ENCODE results near the gene NATD1.
"Not testable (repeated sequence)": the region's sequence is repeated elsewhere in the genome, so short reads cannot be mapped to it uniquely, and the experiment has no call there.

Gene NATD1

DNA sequence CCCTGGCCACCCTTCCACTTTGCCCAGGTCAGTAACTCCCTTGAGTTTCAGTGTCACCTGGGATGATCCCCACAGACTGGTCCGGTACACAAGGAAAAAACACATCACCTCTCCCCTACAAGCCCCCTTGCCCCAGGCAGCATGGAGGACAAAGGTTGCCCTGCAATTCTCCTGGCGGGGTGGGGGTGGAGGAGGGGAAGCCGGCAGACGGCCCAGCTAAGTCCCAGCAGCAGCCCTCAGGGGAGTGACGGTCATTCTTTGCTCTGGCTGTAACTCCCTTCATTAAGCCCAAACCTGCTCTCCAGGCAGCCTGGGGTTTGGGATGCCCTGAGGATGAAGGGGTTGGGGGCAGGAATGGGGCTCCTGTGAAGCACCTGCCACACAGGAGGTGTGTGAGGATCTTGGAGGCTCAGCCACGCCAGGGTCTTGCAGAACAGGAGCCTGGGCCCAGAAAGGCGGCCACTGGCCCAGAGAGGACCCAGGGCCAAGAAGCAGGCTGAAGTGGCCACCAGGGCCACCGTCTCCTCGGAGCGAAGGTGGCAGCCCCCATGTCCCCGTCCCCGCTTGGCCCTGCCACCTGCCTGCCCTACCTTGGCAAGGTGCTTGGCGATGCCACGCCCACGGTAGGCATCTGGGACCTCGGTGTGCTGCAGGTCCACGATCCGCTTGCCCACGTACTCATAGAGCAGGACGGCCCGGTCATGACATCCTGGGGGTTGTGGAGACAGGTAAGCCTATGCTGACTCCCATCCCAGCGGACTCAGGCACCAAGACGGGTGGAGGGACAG, 9.5 kb downstream of the NATD1 start:
- FAIRE-seq = no peak

DNA sequence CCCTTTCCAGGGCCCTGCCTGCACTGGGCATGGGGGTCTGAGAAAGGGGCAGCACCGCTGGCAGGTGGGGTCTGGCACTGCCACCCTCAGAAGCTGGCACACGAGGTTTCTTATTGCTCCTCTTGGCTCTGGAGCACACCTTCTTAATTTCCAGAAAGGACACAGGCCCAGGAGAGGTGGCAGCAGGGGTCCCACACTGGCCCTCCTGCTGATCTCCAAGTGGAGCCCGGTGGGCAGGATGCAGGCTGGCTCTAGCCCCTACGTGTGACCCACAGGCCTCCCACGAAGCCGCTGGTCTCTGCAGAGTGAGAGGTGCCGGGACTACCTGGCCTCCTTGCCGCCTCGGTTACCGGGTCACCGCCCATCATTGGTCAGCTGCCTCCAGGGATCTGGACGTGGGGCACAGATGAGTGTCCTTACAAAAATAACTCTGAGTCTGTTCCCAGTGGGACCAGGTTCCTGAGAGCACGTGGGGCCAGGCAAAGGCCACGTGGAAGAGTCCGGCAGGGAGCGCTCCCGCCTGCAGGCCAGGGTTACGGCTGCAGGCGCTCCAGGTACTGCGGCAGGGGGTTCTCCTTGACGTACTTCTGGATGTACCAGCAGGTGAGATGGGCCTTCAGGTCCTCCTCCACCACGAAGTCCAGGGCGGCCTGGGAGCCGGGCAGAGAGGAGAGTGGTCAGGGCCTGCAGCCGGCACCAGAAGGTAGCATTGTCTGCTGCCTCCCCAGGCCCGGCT, 10.3 kb downstream of the NATD1 start:
- no peak for FAIRE-seq

DNA sequence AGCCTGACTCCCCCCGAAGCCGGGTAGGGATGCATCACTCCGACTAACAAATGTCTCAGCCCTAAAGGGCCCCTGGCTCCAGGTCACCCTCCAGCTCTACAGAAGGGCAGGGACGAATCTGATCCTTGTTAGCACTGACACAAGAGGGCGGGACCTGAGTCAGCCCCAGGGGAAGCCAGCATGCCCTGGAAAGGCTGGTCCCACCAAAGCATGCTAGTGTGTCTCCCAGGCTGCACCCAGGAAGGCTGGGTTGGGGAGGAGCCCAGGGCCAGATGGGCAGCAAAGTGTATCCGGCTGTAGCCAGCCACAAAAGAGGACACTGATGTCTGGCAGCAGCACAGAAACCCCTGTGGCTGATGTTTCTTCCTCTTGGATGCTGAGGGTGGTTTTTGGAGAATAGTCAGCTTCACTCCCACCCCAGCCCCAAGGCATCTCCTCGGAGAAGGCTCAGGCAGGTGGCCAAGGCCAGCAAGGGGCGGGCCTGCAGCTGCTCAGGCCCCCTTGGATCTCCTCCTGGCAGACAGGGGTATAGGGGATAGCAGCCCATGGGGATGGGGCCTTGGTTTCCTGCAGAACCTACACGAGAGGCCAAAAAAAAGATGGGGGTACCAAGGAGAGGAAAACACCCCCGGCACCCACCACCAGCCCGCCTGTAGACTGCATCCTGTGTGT, 11.0 kb downstream of the NATD1 start:
- no peak for FAIRE-seq

DNA sequence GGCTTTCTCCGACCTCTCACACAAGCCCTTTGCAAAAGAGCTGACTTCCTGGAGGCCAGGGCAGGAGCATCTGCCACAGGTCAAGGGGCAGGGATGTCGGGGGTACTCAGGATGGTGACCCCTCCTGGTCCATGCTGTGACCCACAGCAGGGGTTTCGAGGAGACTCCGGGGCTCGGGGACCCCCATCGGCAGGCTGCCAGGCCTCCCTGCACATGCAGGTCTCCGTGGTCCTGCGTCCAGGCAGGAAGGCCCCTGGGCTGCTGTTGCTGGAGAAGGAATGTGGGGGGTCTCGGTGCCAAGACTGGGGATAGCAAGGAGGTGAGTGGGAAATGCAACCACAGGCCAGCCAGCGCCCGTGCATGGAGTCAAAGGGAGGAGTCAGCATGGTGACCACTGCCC, 11.6 kb downstream of the NATD1 start:
- FAIRE-seq = no peak

DNA sequence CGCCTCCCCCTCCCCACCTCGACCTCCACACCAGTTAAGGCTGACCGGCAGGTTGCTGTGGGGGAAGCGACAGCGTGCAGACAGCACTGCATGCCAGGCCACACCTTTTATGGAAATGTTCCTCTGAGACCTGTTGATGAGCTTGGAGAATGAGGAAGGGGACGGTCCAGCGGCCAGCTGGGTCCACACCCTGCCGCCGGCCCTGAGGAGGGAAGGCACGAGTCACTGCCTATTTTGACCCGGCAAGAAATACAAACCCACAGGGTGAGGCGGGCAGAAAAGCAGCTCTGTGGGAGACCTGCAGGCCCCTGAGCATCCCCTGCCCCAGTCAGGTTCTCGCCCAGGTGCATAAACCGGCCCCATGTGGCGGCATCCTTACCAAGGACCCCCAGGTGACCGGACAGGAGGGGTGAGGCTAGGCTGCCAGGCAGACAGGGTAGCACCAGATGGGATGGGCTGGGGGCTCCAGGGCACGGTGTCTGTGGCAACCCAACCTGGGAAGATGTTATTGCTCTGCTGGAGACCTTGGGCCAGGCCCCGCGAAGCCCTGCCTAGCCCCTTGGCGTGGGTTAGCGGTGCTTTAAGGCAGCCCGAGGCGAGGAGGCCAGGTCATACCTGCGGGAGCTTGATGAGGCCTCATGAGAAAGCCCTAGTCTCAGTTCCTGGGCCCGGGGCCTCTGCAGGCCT, 12.7 kb downstream of the NATD1 start:
- FAIRE-seq = no peak

DNA sequence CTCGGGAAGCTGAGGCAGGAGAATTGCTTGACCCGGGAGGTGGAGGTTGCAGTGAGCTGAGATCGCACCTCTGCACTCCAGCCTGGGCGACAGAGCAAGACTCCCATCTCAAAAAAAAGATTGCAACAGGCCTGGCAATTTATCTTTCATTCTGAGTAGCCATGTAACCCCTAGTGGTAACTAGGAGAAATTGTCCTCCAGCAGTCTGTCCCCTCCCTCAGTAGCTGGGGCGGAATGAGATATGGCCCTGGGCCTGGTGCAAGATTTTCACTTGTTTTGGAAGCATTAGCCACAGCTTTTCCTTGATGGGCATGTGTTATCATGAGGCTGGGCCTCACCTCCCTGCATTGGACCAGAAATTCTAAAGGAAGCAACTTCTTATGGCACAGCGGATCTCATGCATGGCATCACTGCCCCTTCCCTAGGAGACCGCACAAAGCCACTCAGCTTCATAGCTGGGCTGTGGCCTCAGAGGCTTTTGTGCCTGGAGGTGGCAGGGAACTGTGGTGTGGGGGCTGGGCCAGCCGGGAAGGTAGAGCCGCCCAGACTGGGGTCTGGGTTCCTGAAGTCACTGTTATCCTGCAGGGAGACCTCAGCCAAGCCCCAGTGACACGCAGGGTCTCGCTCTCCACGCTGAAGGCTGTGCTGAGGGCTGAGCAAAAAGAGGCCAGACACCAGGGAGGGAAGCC, 13.4 kb downstream of the NATD1 start:
- FAIRE-seq = no peak

DNA sequence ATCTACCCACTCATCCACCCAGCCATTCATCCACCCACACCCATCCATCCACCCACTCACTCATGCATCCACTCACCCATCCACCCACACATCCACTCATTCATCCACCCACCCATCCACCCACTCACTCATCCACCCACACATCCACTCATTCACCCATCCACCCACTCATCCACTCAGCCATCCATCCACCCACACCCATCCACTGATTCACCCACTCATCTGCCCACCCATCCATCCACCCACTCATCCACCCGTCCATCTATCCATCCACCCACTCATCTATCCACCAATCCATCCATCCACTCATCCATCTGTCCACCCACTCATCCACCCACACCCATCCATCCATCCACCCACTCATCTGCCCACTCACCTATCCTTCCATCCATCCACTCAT, 17.3 kb downstream of the NATD1 start:
- no peak for FAIRE-seq

DNA sequence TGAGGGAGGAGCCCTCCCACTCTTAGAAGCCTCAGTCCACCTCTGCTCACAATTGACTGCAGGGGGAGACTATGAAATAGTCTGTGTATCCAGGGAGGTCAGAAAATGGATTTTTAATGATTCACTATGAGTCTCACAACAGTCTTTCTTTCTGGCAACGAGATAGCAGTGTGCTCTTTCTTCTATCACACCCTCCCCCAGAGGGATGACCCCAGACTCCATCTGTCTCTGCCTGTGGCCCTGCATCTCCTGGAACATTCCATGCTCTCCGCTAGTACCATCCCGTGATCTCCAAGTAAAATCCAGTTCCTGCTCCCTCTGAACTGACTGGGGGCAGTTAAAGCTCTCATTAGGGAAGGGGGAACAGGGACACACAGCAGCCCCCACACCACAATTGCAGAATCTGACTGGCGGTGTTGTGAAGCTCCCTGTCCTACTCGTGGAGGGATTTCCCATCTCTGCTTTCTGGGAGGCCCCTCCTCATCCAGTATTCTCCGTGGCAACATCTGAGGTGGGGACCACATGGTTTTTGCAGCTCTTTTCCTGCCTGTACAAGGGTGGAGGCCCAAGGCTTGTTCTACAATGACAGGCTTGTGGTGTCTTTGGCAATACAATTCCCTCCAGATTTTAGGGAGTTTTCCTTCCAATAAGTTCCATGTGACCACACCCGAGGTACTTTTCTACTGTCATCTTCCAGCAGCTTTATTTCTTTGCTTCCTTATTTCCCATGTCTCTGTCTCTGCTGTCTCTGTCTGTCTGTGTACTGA, 19.4 kb downstream of the NATD1 start:
- FAIRE-seq = no peak

DNA sequence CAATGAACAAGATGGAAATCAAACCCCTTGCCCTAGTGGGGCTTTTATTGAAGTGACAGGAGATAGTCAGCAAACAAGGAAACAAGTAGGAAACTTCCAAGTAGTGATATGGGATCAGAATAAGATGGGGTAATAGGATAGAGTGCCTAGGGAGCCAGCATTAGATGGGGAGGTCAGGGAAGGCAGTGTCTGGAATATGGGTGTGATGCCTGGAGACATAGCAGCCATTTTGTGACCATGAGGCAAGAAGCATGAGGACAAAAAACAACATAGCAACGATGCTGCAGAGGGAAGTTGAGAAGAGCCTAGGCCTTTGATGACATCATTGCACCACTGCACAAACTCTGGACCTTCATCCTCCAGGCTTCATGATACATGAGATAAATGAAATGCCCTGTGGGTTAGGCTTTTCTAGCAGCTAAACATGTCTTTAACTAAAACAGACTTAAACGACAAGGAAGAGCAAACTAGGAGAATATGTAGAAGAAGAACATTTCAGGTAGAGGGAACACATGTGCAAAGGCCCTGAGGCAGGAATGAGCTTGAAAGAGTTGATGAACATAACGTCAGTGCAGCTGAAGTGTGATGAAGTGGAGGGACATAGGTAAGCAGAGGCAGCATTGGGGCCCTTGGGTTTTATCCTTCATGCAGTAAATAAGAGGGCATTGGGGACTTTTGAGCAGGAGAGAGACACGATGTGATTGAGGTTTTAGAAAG, 21.0 kb downstream of the NATD1 start:
- no peak for FAIRE-seq

DNA sequence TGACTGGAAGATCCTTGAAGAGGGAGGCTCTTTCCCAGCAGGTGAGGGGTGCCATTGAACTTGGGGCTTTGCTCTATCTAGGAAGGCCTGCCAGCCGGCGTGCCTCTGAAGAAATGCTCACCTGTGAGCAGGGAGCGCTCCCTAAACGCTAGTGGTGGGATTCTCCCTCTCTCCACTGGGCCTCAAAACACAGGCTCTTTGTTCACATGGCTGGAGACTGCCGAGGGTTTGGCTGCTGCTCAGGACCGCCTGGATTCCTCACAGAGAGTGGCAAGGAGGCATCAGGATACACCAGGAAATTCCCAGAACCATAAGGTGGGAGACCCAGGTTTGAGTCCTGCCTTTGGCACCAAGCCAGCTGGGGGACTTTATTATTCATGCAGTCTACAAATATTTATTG, 21.7 kb downstream of the NATD1 start:
- no peak for FAIRE-seq

DNA sequence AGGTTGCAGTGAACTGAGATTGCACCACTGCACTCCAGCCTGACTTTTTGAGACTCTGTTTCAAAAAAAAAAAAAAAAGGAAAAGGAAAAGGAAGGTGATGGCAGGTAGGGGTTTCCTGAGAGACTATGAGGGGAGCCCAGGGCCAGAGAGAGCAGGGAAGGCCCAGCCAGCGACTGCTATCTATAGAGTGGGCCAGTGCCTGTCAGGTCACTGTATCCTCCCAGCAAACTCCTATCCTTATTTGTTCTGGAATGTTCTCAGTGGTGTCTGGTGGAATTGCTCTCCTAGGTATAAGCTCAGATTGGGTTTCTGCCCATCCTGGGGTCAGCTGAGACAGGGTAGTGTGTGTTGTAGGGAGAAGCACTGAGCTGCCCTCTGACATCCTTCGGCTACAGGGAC, 24.4 kb downstream of the NATD1 start:
- FAIRE-seq = no peak

DNA sequence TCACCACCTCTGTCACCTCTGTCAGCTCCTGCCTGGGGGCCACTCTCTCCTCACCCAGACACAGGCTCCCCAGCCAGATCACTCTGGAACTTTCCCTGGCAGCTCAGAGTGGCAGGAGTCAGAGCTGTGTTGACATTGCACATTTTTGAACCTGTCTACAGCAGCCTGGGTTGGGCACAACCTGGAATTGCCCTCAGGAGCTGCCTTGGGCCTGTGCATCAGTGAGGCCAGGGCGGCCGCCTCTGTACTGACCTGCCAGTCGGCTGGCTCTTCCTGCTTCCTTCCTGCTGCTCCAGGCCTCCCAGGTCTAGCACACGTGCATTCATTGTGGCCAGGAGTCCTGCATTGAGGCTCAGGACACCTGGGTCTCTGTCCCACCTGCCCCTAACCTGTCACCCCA, 25.1 kb downstream of the NATD1 start:
- no peak for FAIRE-seq

DNA sequence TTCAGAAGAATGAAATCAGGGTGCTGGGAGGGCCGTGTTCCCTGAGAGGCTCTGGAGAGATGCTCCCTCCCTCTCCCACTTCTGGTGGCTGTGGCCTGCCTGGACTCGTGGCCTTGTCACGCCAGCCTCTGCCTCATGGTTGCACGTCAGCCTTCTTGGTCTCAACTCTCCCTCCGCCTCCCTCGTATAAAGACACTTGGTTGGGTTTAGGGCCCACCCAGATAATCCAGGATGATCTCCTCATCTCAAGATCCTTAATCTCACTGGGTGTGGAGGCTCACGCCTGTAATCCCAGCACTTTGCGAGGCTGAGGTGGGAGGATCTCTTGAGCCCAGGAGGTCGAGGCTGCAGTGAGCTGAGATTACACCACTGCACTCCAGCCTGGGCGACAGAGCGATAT, 25.9 kb downstream of the NATD1 start:
- FAIRE-seq = not testable (repeated sequence)

DNA sequence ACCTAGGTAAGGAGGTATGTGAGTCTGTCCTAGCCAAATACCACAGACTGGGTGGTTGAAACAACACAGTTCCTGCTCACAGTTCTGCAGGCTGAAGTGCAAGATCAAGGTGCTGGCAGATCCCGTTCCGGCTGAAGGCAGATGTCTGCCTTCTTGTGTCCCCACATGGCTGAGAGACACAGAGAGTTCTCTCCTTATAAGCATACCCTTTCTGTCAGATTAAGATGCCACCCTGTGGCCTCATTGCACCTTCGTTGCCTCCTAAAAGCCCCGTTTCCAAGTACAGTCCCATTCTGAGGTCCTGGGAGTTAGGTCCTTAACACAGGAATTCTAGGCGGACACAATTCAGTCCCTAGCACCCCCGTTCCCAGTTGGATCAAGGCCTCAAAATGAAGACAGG, 30.1 kb downstream of the NATD1 start:
- FAIRE-seq = no peak

DNA sequence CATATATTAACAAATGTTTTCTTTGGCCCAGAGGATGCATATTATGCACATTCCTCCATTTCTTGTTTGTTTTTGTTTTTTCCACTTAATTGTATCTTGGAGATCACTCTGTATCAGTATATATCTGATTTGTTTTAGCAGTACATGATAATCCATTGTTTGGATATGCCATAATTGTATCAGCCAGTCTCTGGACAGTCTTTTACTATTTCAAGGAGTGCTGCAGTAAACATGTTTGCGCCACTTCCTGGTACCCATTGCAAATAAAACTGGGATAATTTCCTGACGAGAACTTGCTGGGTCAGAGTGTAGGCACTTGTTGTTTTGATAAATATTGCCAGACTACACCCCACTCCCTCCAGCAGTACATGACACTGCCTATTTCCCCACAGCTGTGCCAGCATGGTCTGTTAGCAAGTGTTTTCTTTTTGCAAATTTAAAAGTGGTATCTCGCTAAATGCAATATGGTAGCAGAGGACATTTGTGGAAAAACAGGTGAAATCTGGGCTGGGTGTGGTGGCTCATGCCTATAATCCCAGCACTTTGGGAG, 34.3 kb downstream of the NATD1 start:
- no peak for FAIRE-seq

DNA sequence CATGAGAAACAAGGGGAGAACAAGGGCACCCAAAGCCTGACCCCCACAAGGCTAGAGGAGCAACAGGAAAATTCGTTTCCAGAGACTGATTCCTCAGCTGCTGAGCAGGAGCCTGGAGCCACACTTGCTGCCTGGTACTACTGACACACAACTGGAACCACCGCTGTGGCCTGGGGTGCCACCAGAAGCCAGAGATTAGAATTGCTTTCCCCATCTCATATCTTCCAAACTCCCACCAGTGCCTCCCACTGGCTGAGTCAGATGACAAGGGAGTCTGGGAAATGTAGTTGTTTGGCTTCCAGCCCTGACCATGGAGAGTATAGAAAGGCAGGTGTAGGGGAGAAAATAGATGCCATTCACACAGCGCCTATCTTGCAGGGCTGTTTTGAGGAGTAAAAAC, 35.1 kb downstream of the NATD1 start:
- no peak for FAIRE-seq

DNA sequence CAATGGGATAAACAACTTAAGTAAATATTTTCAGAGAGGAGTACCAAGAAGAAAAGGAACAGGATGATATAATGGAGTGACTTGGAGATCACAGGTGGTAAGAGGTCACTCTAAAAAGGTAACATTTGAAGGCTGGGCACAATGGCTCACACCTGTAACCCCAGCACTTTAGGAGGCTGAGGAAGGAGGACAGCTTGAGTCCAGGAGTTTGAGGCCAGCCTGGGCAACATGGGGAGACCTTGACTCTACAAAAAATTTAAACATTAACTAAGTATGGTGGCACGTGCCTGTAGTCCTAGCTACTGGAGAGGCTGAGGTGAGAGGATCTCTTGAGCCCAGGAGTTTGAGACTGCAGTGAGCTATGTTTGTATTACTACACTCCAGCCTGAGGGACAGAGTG, 35.9 kb downstream of the NATD1 start:
- FAIRE-seq = no peak

DNA sequence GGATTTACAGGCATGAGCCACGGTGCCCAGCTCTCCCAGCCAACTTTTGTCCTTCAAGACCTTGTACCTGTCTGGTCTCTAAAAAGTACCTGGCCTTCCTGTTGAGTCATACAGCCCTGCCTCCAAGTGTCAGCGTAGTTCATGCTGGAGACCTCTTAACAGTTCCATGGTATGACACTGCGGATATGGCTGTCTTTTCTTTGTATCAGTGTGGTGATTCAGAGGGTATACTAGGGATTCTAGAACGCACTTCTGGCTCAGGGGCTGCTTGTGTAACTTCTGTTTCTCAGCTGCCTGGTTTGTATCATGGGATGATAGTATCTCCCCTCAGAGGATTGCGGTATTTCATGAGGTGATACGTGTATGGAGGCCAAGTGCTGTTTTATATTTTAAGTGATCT, 37.3 kb downstream of the NATD1 start:
- no peak for FAIRE-seq

DNA sequence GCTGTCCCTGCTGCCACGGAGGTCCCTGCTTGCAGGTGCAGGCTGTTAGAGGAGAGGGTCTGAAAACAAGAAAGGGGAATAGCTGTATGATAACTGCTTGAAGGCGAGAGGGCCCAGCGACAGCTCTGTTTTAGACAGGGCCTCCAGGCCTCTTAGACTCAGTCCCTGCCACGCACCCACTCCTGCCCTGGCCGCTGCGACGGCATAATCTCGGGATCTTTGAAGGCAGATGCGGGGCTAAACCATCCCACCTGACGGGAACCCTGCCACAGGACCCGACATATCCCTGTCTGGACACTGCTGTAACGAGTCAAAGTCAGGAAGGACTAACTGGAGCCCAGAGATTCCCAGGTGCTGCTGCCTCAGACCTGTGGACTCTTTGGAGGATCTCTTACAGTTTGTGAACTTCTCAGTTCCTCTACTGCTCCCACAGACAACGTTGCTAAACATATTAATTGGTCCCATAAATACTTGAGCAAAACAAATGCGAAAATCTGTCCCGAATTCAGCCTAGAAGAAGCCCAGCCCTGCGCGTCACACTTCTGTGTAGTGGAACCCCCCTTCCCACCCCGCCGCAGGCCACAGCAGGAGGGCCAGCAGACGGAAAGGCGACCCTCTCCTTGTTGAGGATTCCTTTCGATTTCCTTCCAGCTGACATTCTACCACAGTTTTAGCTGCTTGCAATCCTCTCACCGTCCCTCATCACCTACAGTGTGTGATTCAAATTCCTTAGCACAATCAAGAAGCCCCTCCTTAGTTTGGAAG, 38.3 kb downstream of the NATD1 start:
- no peak for FAIRE-seq

All from islet of Langerhans (tissue), 1 donor.